Caco-2 (cell line): ENCODE measurements around the gene PRSS33. TPM values are rescaled to one million over a fixed set of nuclear protein-coding genes. Genes with fewer than 3 reads are reported as not detected.

Experiments used
- BruUV-seq: library from RNA; stranded (reverse); fragments of 400-500 nt; replicated peaks from 2 replicates; lab custom pipeline; 2021; lab: Mats Ljungman, UMichigan
- CTCF ChIA-PET: fragments of 300-600 bp; sonication (Branson Sonifier 250); formaldehyde crosslinking; loops from one replicate; lab custom pipeline; 2022; ENCODE audit warnings: antibody characterized with exemption; lab: Charles Lee
- POLR2A ChIA-PET: fragments of 300-600 bp; sonication (Branson Sonifier 250); formaldehyde crosslinking; loops from one replicate; lab custom pipeline; 2022; ENCODE audit warnings: antibody characterized with exemption; lab: Charles Lee
- DNase-seq, 2 experiments: peaks; one replicate each; pipeline versions ENCODE4 v3.0.0 to v3.0.0-alpha.2; 2020 to 2022
- H3K27me3 ChIP-seq: replicated peaks from 2 replicates; pipeline ENCODE4 v1.6.0; 2011; ENCODE audit warnings: low read length; ENCODE audit not compliant: control insufficient read depth, insufficient read depth
- H3K36me3 ChIP-seq: 2 replicates; pipeline ENCODE4 v1.5.1; 2011; ENCODE audit warnings: low read length; ENCODE audit not compliant: control insufficient read depth, insufficient read depth
- H3K4me1 ChIP-seq: fragments of 250-450 bp; sonication (Bioruptor Pico); 2 replicates; pipeline ENCODE4 v1.5.1; 2020; ENCODE audit warnings: mild to moderate bottlenecking
- H3K4me3 ChIP-seq: 2 replicates; pipeline ENCODE4 v1.5.1; 2011; ENCODE audit warnings: low read depth, mild to moderate bottlenecking, control low read depth, low read length
- H3K9me3 ChIP-seq: fragments of 250-450 bp; sonication (Bioruptor Pico); 2 replicates; pipeline ENCODE4 v1.5.1; 2020; ENCODE audit warnings: mild to moderate bottlenecking, moderate library complexity
- H3K27ac Mint-ChIP-seq: one replicate; pipeline ENCODE4 v1.8.0; 2022; ENCODE audit warnings: mixed read lengths; ENCODE audit not compliant: unreplicated experiment
- H3K27me3 Mint-ChIP-seq: one replicate; pipeline ENCODE4 v1.8.0; 2022; ENCODE audit warnings: mixed read lengths; ENCODE audit not compliant: insufficient read depth, unreplicated experiment
- H3K36me3 Mint-ChIP-seq: one replicate; pipeline ENCODE4 v1.8.0; 2022; ENCODE audit warnings: mild to moderate bottlenecking, mixed read lengths; ENCODE audit not compliant: insufficient read depth, unreplicated experiment
- H3K4me1 Mint-ChIP-seq: one replicate; pipeline ENCODE4 v1.8.0; 2022; ENCODE audit warnings: low read depth, mixed read lengths; ENCODE audit not compliant: unreplicated experiment
- H3K4me3 Mint-ChIP-seq: one replicate; pipeline ENCODE4 v1.8.0; 2022; ENCODE audit warnings: mild to moderate bottlenecking, moderate library complexity, mixed read lengths; ENCODE audit not compliant: unreplicated experiment
- H3K9me3 Mint-ChIP-seq: one replicate; pipeline ENCODE4 v1.8.0; 2022; ENCODE audit warnings: mixed read lengths; ENCODE audit not compliant: unreplicated experiment
- intact Hi-C: fragments of 100-400 bp; cut with micrococcal nuclease; formaldehyde crosslinking; loops from one replicate; pipeline ENCODE4 v1.10.0; 2022; ENCODE audit not compliant: unreplicated experiment
- total RNA-seq: library from RNA; stranded (reverse); gene quantifications from 2 replicates; pipeline ENCODE4 v1.2.3, GENCODE V29; 2022
- TF ChIP-seq, protein P1 (sequence below), 2 experiments: fragments of 200-600 bp in 1 of 2; IDR thresholded peaks; 1 replicate in 1 of 2; 2 replicates in 1 of 2; pipeline versions ENCODE4 v1.5.1 to v1.8.0; 2011 to 2022; ENCODE audit warnings: antibody characterized with exemption in 1 of 2, control low read depth in 1 of 2, inconsistent platforms in 1 of 2, low read depth in 1 of 2, low read length in 1 of 2, mild to moderate bottlenecking in 1 of 2, moderate library complexity in 1 of 2; ENCODE audit not compliant: insufficient read depth in 1 of 2, severe bottlenecking in 1 of 2, unreplicated experiment in 1 of 2

Gene PRSS33
- total RNA-seq, 1 experiment from 2014 or later, result not detected

DNA sequence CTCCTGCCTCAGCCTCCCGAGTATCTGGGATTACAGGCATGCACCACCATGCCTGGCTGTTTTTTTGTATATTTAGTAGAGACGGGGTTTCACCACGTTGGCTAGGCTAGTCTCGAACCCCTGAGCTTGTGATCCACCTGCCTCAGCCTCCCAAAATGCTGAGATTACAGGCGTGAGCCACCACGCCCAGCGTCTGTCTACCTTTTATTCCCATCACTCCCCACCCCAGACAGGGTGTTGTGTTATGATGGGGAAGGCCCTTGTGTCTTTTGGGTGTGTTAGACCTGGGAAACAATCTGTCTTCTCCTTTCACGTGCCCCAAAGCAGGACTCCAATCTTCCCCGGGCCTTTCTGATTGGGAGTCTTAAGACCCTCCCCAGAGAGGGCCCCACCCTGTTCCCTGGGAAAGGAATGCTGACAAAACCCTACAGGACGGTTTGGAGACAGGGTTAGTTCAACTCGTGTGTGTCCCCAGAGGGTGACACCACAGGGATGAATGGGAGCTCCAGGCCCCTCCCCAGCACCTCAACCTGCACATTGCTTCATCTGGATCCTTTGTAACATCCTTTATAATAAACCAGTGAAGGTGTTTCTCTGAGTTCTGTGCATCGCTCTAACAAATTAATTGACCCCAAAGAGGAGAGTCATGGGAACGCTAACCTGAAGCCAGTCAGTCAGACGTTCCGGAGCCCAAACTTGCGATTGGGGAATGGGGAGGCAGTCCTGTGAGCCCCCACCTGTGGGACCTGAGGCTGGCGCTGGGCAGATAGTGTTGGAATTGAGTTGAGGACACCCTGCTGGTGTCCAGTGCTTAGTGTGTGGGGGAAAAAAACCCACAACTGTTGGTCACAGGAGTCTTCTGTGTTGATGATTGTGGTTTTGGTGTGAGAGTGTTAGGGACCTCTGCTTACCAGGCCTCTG, 7.1 kb downstream of the PRSS33 start:
- Histone ChIP-seq H3K4me3 (no peak overlapping the region), H3K27me3 (no peaks in the 10 kb centered on the region), H3K36me3 (0 out of 2 replicates have a peak, but pooled peaks cover under 1% of the 10 kb centered on the region), H3K9me3 (no peaks in the 10 kb centered on the region), H3K4me1 (peaks cover 15% of the 10 kb centered on the region)
- intact Hi-C loops, result loop anchor here (2.0 kb wide), 1 partner anchor 89 kb away; no protein-coding TSS in a partner anchor
- no TSS peak for BruUV-seq
- Mint-ChIP-seq H3K27ac (no peak overlapping the region), H3K36me3 (peaks cover 15% of the 10 kb centered on the region), H3K4me1 (peaks cover 6% of the 10 kb centered on the region), H3K4me3 (no peak overlapping the region), H3K27me3 (no peaks in the 10 kb centered on the region), H3K9me3 (no peaks in the 10 kb centered on the region)
- TF ChIP-seq, protein P1, sequence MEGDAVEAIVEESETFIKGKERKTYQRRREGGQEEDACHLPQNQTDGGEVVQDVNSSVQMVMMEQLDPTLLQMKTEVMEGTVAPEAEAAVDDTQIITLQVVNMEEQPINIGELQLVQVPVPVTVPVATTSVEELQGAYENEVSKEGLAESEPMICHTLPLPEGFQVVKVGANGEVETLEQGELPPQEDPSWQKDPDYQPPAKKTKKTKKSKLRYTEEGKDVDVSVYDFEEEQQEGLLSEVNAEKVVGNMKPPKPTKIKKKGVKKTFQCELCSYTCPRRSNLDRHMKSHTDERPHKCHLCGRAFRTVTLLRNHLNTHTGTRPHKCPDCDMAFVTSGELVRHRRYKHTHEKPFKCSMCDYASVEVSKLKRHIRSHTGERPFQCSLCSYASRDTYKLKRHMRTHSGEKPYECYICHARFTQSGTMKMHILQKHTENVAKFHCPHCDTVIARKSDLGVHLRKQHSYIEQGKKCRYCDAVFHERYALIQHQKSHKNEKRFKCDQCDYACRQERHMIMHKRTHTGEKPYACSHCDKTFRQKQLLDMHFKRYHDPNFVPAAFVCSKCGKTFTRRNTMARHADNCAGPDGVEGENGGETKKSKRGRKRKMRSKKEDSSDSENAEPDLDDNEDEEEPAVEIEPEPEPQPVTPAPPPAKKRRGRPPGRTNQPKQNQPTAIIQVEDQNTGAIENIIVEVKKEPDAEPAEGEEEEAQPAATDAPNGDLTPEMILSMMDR (IDR thresholded peaks at IDR 0.05; ENCODE audit: insufficient read depth in 1 of 2, low read depth in 1 of 2, low read length in 1 of 2, severe bottlenecking in 1 of 2, unreplicated experiment in 1 of 2), result no peak
- DNase-seq, result no peak
- POLR2A ChIA-PET, result interaction anchor here (0.6 kb wide), 1 partner anchor 39 kb away, joined by 8 read pairs; no protein-coding TSS in a partner anchor
- CTCF ChIA-PET, result no interaction called here

DNA sequence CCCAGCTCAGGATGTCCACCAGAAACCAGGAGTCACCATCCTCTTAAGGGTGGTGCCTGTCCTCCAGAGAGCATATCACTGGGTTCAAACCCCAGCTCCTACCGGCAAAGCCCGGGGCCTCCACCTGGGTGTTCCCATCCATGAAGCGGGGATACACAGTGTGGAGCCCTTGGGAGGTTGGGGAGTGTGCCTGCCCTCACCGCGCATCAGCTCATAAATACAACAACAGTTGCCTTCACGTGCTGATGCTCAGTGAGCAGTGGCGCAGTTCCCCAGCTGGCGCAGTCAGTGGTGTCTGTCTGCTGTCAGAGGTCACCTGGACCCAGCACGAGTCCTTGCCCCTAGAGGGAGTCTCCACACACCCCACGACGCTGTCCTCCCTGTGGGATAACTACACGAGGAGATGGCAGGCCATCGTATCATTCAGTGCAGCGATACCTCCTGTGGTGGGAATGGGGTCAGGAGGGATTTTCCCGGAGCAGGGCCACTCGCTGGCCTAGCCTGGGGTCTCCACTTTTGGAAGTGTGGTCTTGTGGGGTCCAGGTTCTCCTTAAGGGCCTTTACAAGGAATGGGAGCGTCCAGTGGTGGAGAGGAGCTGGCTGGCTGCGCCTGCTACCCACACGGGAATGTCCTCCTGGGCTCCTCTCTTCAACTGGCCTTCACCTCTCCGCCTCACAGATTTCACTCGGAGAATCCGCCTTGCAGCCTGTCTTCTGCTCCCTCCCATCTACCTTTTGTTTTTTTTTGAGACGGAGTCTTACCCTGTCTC, 8.0 kb downstream of the PRSS33 start:
- Mint-ChIP-seq H3K27me3 (no peaks in the 10 kb centered on the region), H3K9me3 (no peaks in the 10 kb centered on the region), H3K36me3 (peaks cover 21% of the 10 kb centered on the region), H3K4me1 (peaks cover 6% of the 10 kb centered on the region), H3K27ac (no peak overlapping the region), H3K4me3 (no peak overlapping the region)
- CTCF ChIA-PET, result interaction anchor here (0.8 to 1.0 kb wide), 2 partner anchors 60 to 89 kb away, joined by 3 read pairs; no protein-coding TSS in a partner anchor
- Histone ChIP-seq H3K36me3 (0 out of 2 replicates have a peak, but pooled peaks cover 1% of the 10 kb centered on the region), H3K4me1 (peaks cover 15% of the 10 kb centered on the region), H3K4me3 (no peak overlapping the region), H3K9me3 (no peaks in the 10 kb centered on the region), H3K27me3 (no peaks in the 10 kb centered on the region)
- BruUV-seq, result no TSS peak
- no peak for DNase-seq
- intact Hi-C loops, result loop anchor here (2.0 kb wide), 1 partner anchor 89 kb away; no protein-coding TSS in a partner anchor
- TF ChIP-seq, protein P1 (IDR thresholded peaks at IDR 0.05; ENCODE audit: insufficient read depth in 1 of 2, low read depth in 1 of 2, low read length in 1 of 2, severe bottlenecking in 1 of 2, unreplicated experiment in 1 of 2), result no peak
- POLR2A ChIA-PET, result interaction anchor here (0.6 to 1.2 kb wide), 2 partner anchors 27 to 38 kb away, joined by 4 to 8 read pairs; partner anchors contain the start of gene SRRM2

DNA sequence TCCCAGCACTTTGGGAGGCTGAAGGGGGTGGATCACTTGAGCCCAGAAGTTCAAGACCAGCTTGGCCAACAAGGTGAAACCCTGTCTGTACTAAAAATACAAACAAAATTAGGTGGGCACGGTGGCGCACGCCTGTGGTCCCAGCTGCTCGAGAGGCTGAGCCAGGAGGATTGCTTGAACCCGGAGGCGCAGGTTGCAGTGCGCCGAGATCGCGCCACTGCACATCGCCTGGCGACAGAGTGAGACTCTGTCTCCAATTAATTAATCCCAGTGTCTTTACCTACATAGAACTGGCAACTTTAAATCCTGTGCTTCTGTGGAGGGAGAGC, 8.8 kb downstream of the PRSS33 start:
- Histone ChIP-seq H3K4me3 (no peak overlapping the region; the same call in 1 of the 2 replicates), H3K27me3 (no peaks in the 10 kb centered on the region), H3K9me3 (no peaks in the 10 kb centered on the region), H3K4me1 (peaks cover 15% of the 10 kb centered on the region), H3K36me3 (peaks cover 3% of the 10 kb centered on the region; the same call in 1 of the 2 replicates)
- H3K27ac Mint-ChIP-seq, result peak overlapping the region; percentile 92
- H3K27me3 Mint-ChIP-seq, result no peaks in the 10 kb centered on the region
- intact Hi-C loops, result loop anchor here (2.0 kb wide), 1 partner anchor 90 kb away; no protein-coding TSS in a partner anchor
- POLR2A ChIA-PET, result interaction anchor here (0.5 to 1.3 kb wide), 6 partner anchors 26 to 142 kb away, joined by 3 to 4 read pairs (median 4); partner anchors contain the start of genes KCTD5, PRSS22 and SRRM2
- TF ChIP-seq, protein P1 (IDR thresholded peaks at IDR 0.05; ENCODE audit: insufficient read depth in 1 of 2, low read depth in 1 of 2, low read length in 1 of 2, severe bottlenecking in 1 of 2, unreplicated experiment in 1 of 2), result no peak
- peak overlapping the region; percentile 89 for H3K4me3 Mint-ChIP-seq
- H3K36me3 Mint-ChIP-seq, result peaks cover 25% of the 10 kb centered on the region
- CTCF ChIA-PET, result interaction anchor here (0.8 to 1.0 kb wide), 2 partner anchors 59 to 89 kb away, joined by 3 read pairs; no protein-coding TSS in a partner anchor
- H3K4me1 Mint-ChIP-seq, result peaks cover 6% of the 10 kb centered on the region
- no peaks in the 10 kb centered on the region for H3K9me3 Mint-ChIP-seq
- DNase-seq, result no peak
- BruUV-seq, result no TSS peak
